IMR-90 (cell line): ENCODE results near the gene INTS14.

Experiments used
- CEBPB ChIP-seq: IDR thresholded peaks from 2 replicates; pipeline ENCODE4 v1.6.1; 2012; ENCODE audit warnings: low read depth, low read length, improper control_type of control experiment
- CTCF ChIP-seq: conservative IDR thresholded peaks from 2 replicates; pipeline ENCODE4 v1.5.1; 2012; ENCODE audit warnings: mild to moderate bottlenecking, low read depth, low read length, improper control_type of control experiment
- ELK1 ChIP-seq: fragments of 150-350 bp; IDR thresholded peaks from 2 replicates; pipeline ENCODE4 v1.6.1; 2016; ENCODE audit warnings: low read depth, mild to moderate bottlenecking, low read length, moderate library complexity, borderline replicate concordance
- MXI1 ChIP-seq: IDR thresholded peaks from 2 replicates; pipeline ENCODE4 v1.6.1; 2012; ENCODE audit warnings: low read depth, mild to moderate bottlenecking, low read length, moderate library complexity, borderline replicate concordance
- POLR2A ChIP-seq: IDR thresholded peaks from 2 replicates; pipeline ENCODE4 v1.6.1; 2012; ENCODE audit warnings: mild to moderate bottlenecking, low read depth, low read length
- RAD21 ChIP-seq: IDR thresholded peaks from 2 replicates; pipeline ENCODE4 v1.6.1; 2012; ENCODE audit warnings: low read length, improper control_type of control experiment
- SMC3 ChIP-seq: fragments of 150-350 bp; IDR thresholded peaks from 2 replicates; pipeline ENCODE4 v1.6.1; 2016; ENCODE audit warnings: low read depth, mild to moderate bottlenecking, antibody characterized with exemption, low read length, moderate library complexity

- TF ChIP-seq CTCF (no peak), SMC3 (no peak), MXI1 (no peak), POLR2A (no peak), CEBPB (no peak), ELK1 (no peak), RAD21 (no peak)
These were observed 23.4 kb upstream of the INTS14 start for GRCh38 chr15:65634356-65634755.
